Measurements from ENCODE around the gene C19orf85. TPM values are rescaled to one million over a fixed set of nuclear protein-coding genes. Genes with fewer than 3 reads are reported as not detected.

Gene C19orf85
- total RNA-seq: not detected

GRCh38 chr19:55464662-55465054 lies at the start of gene C19orf85:
TSS of gene C19orf85 (minus strand) at chr19:55464751. CDS start at chr19:55464554, 197 bp downstream.

GRCh38 chr19:55487924-55488687 lies 23.6 kb upstream of the C19orf85 start, which contains the start of gene SSC5D:
TSS of gene SSC5D (plus strand) at chr19:55488436. CDS start at chr19:55488590, 154 bp downstream.

GRCh38 chr19:55484593-55485438 lies 20.3 kb upstream of the C19orf85 start, which contains the start of gene NAT14:
TSS of gene NAT14 (plus strand) at chr19:55485188. CDS start at chr19:55485709, 521 bp downstream.

GRCh38 chr19:55476100-55476775 lies 11.7 kb upstream of the C19orf85 start, which contains the start of gene ZNF628:
TSS of gene ZNF628 (plus strand) at chr19:55476617. CDS start at chr19:55479911, 3,294 bp downstream.

GRCh38 chr19:55461259-55461973 lies 3.1 kb downstream of the C19orf85 start, which contains the start of gene ISOC2:
TSS of gene ISOC2 (minus strand) at chr19:55461642. CDS start at chr19:55456486, 5,156 bp downstream.

GRCh38 chr19:55443045-55443823 lies 21.3 kb downstream of the C19orf85 start, which contains the start of gene SHISA7:
TSS of gene SHISA7 (minus strand) at chr19:55443300. CDS start at chr19:55442863, 437 bp downstream.

Other genes with a start within 250 kb of the C19orf85 start
- 4.4 TPM for gene TMEM86B, start 236.0 kb downstream of the C19orf85 start, total RNA-seq
- 25.0 TPM for gene PPP6R1, start 205.7 kb downstream of the C19orf85 start, total RNA-seq
- 20.3 TPM for gene HSPBP1, start 184.6 kb downstream of the C19orf85 start, total RNA-seq
- gene BRSK1, start 180.8 kb downstream of the C19orf85 start, total RNA-seq: 82.9 TPM
- not detected for gene TMEM150B, start 139.4 kb downstream of the C19orf85 start, total RNA-seq
- 15.0 TPM for gene KMT5C, start 124.9 kb downstream of the C19orf85 start, total RNA-seq
- not detected for gene COX6B2, start 110.0 kb downstream of the C19orf85 start, total RNA-seq
- not detected for gene GARIN5B, start 101.5 kb downstream of the C19orf85 start, total RNA-seq
- gene IL11, start 94.3 kb downstream of the C19orf85 start, total RNA-seq: not detected
- not detected for gene TMEM190, start 87.9 kb downstream of the C19orf85 start, total RNA-seq
- gene TMEM238, start 80.5 kb downstream of the C19orf85 start, total RNA-seq: not detected
- gene RPL28, start 78.8 kb downstream of the C19orf85 start, total RNA-seq: 157 TPM
- 22.8 TPM for gene UBE2S, start 57.0 kb downstream of the C19orf85 start, total RNA-seq
- 8.5 TPM for gene SHISA7, start 21.5 kb downstream of the C19orf85 start, total RNA-seq
- gene ISOC2, start 3.1 kb downstream of the C19orf85 start, total RNA-seq: 13.1 TPM
- gene ZNF628, start 11.9 kb upstream of the C19orf85 start, total RNA-seq: 1.6 TPM
- 12.5 TPM for gene NAT14, start 20.4 kb upstream of the C19orf85 start, total RNA-seq
- 0.63 TPM for gene SSC5D, start 23.7 kb upstream of the C19orf85 start, total RNA-seq
- not detected for gene SBK2, start 72.4 kb upstream of the C19orf85 start, total RNA-seq
- gene SBK3, start 80.8 kb upstream of the C19orf85 start, total RNA-seq: not detected
- gene ZNF579, start 116.1 kb upstream of the C19orf85 start, total RNA-seq: 2.8 TPM
- 3.8 TPM for gene FIZ1, start 134.8 kb upstream of the C19orf85 start, total RNA-seq
- gene ZNF524, start 135.5 kb upstream of the C19orf85 start, total RNA-seq: 4.7 TPM
- 3.1 TPM for gene ZNF865, start 140.9 kb upstream of the C19orf85 start, total RNA-seq
- 4.7 TPM for gene ZNF784, start 159.8 kb upstream of the C19orf85 start, total RNA-seq
- gene ZNF580, start 176.3 kb upstream of the C19orf85 start, total RNA-seq: 7.2 TPM
- gene ZNF581, start 178.9 kb upstream of the C19orf85 start, total RNA-seq: 10.3 TPM
- gene CCDC106, start 183.5 kb upstream of the C19orf85 start, total RNA-seq: 9.7 TPM
- gene U2AF2, start 190.3 kb upstream of the C19orf85 start, total RNA-seq: 76.7 TPM
- 33.8 TPM for gene EPN1, start 210.5 kb upstream of the C19orf85 start, total RNA-seq

All from parietal lobe (tissue), 1 donor.